Stimulated activated naive CD8-positive, alpha-beta T cell treated with anti-CD3 and anti-CD28 coated beads, Interleukin-15, amount 100 ng/mL, for 72 hours (primary cell): ENCODE measurements around the gene ACKR2.

ENCODE experiments used
- ATAC-seq: fragments of 150-1000 bp; cut with Tn5 transposase; 2 replicates; pipeline ENCODE4 v1.10.0; 2021; ENCODE audit warnings: mild to moderate bottlenecking, moderate library complexity
- DNase-seq, 2 donors: peaks; one replicate each; pipeline ENCODE4 v3.0.0; 2021 to 2022
- H3K27ac Mint-ChIP-seq, 2 donors: one replicate each; pipeline ENCODE4 v1.8.0; 2022; ENCODE audit warnings: mild to moderate bottlenecking in 2 of 2, mixed read lengths in 2 of 2, moderate library complexity in 2 of 2
- H3K27me3 Mint-ChIP-seq: one replicate; pipeline ENCODE4 v1.8.0; 2022; ENCODE audit warnings: mixed read lengths
- H3K4me1 Mint-ChIP-seq: one replicate; pipeline ENCODE4 v1.8.0; 2022; ENCODE audit warnings: mild to moderate bottlenecking, mixed read lengths
- H3K4me3 Mint-ChIP-seq, 2 donors: one replicate each; pipeline ENCODE4 v1.8.0; 2022; ENCODE audit warnings: mild to moderate bottlenecking in 2 of 2, mixed read lengths in 2 of 2, moderate library complexity in 1 of 2
- H3K9me3 Mint-ChIP-seq, 2 donors: one replicate each; pipeline ENCODE4 v1.8.0; 2022; ENCODE audit warnings: mixed read lengths in 2 of 2

ACKR2 gene

GRCh38 chr3:42901073-42901415, 91.8 kb downstream of the ACKR2 start:
- peaks cover 8% of the 10 kb centered on the region for H3K4me1 Mint-ChIP-seq
- ATAC-seq (no peak), DNase-seq (no peak)
- H3K27me3 Mint-ChIP-seq, result peaks cover 16% of the 10 kb centered on the region
- H3K4me3 Mint-ChIP-seq, result no peak overlapping the region
- no peak overlapping the region for H3K27ac Mint-ChIP-seq
- peaks cover 0 to 13% of the 10 kb centered on the region in 2 donors for H3K9me3 Mint-ChIP-seq

- H3K27me3 Mint-ChIP-seq, result peaks cover 28% of the 10 kb centered on the region
- H3K27ac Mint-ChIP-seq, result no peak overlapping the region
- no peak overlapping the region for H3K4me3 Mint-ChIP-seq
- H3K4me1 Mint-ChIP-seq, result peaks cover 19% of the 10 kb centered on the region
- no peak for ATAC-seq
- H3K9me3 Mint-ChIP-seq, result peaks cover 0 to 13% of the 10 kb centered on the region in 2 donors
- no peak for DNase-seq
Measured at GRCh38 chr3:42902257-42902656, 93.0 kb downstream of the ACKR2 start.

DNA sequence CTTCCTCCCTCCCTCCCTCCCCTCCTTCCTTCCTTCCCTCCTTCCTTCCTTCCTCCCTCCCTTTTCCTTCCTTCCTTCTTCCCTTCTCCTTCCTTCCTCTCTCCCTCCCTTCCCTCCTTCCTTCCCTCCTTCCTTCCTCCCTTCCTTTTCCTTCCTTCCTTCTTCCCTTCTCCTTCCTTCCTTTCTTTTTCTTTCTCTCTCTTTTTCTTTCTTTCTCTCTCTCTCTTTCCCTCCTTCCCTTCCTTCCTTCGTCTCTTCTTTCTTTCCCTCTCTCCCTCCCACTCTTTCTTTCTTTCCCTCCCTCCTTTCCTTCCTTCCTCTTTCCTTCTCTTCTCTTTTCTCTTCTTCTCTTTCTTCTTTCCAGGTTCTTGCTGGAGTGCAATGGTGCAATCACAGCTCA, 94.8 kb downstream of the ACKR2 start:
- Mint-ChIP-seq H3K27me3 (peaks cover 29% of the 10 kb centered on the region), H3K4me3 (no peak overlapping the region), H3K27ac (no peak overlapping the region), H3K4me1 (peaks cover 29% of the 10 kb centered on the region), H3K9me3 (peaks cover 0 to 13% of the 10 kb centered on the region in 2 donors)
- no peak for ATAC-seq
- no peak for DNase-seq

DNA sequence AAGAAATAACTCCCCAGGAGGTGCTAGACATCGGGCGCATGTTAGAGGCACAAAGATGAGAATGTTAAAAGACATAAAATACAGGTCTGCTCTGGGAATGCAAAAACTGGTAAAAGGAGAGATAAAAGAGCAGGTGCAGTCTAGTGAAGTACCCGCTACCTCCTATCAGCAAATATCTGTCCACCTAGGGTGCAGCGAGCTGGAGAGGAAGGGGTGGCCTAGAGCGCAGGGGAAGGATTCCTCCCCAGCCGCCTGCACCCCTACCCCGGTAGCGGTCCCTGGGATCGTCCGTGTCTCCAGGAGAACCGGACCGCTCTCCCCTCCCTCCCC, 96.5 kb downstream of the ACKR2 start:
- H3K4me1 Mint-ChIP-seq, result peaks cover 29% of the 10 kb centered on the region
- peaks cover 29% of the 10 kb centered on the region for H3K27me3 Mint-ChIP-seq
- ATAC-seq, result peak; percentile 73
- H3K4me3 Mint-ChIP-seq, result peak overlapping the region; percentile 63 to 74
- H3K27ac Mint-ChIP-seq, result peak overlapping the region; percentile 94 to 95
- H3K9me3 Mint-ChIP-seq, result peaks cover 8 to 17% of the 10 kb centered on the region in 2 donors
- no peak for DNase-seq

DNA sequence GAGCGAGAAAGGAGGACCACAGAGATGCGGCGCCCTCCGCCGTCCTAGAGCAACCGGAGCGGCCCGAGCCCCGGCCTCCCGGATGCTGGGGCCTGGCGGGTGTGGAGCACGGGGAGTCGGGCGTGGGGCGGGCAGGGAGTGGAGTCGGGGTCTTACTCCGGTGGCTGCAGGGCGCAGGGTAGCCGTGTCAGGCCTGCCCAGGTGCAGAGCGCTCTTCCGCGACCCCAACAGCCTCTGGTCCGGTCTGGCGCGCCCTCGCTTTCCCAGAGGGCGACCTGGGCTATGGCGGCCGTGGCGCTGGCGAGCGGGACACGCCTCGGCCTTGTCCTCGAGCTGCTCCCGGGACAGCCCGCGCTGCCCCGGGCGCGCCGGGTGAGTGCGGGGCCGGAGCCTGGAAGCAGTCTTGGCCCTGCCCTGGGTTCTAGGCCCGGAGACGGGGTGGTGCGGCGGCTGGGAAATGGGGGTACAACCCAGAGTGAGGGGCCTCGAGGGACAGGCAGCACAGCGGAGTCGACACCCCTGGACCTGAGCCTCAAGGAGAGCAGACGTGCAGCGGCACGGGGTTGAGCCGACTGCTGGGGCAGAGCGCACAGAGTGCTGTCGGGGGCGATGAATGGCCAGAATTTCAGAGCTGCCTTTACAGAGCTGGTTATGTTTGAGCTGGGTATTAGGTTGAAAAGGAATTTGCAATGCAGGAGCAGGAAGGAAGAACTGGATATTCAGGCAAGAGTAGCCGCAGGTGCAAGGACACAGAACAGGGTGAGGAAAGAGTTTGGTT, 97.0 kb downstream of the ACKR2 start, which contains the start of gene ZNF662:
TSS of gene ZNF662 (plus strand) at position 73 of the 778 bp plus-strand sequence. CDS start 1,973 bp downstream, outside the sequence.
- ATAC-seq, result peak; percentile 88

DNA sequence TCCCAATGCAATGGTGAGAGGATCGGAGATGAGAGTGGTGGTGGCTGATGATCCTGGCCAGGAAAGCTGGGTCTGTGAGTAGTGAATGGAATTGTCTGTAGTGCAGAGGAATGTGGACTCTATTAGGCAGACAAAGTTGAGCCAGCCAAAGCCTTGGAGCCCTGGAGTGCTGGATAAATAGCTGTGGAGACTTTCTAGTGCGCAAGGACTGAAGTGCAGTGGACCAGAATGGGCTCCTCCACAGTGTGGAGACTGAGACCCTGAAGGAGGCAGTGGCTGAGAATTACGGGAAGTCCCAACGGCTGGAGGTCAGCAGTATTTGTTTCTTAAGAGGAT, 97.6 kb downstream of the ACKR2 start:
- ATAC-seq, result no peak
- Mint-ChIP-seq H3K27ac (peak overlapping the region in 1 of 2 donors; percentile 5), H3K9me3 (peaks cover 18 to 23% of the 10 kb centered on the region in 2 donors), H3K27me3 (peaks cover 29% of the 10 kb centered on the region), H3K4me1 (peaks cover 29% of the 10 kb centered on the region), H3K4me3 (peak overlapping the region; percentile 63 to 74)
- DNase-seq, result no peak

More for the DNA sequence above, 97.0 kb downstream of the ACKR2 start, which contains the start of gene ZNF662:
- Mint-ChIP-seq H3K27me3 (peaks cover 29% of the 10 kb centered on the region), H3K27ac (peak within 1 kb of the TSS; percentile 94 to 95), H3K4me3 (peak within 1 kb of the TSS; percentile 63 to 74), H3K4me1 (peaks cover 29% of the 10 kb centered on the region), H3K9me3 (peaks cover 14 to 17% of the 10 kb centered on the region in 2 donors)
- DNase-seq, result peak; percentile 55 to 65

GRCh38 chr3:42908675-42909074, 99.4 kb downstream of the ACKR2 start:
- peaks cover 29% of the 10 kb centered on the region for H3K4me1 Mint-ChIP-seq
- peak overlapping the region in 1 of 2 donors; percentile 9 for H3K27ac Mint-ChIP-seq
- ATAC-seq, result no peak
- H3K9me3 Mint-ChIP-seq, result peaks cover 27 to 30% of the 10 kb centered on the region in 2 donors
- peaks cover 26% of the 10 kb centered on the region for H3K27me3 Mint-ChIP-seq
- H3K4me3 Mint-ChIP-seq, result no peak overlapping the region
- DNase-seq, result no peak

DNA sequence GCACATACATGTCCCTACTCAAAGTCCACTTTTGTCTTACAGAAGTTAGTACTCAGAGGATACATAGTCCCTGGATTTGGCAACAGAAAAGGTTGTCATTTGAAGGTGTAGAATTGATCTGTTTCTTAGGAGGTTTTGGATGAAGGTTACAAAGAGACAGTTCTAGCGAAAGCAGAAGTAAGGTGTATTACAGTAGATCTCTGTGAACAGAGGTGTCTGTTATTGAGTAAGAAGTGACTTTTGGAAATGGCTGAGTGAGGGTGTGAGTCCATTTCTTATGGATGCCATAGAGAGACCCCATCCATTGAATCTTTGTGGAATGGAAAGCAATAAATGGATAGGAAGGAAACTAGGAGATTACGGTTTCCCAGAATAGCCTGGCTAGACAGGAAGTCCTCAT, 102.3 kb downstream of the ACKR2 start:
- peak; percentile 35 for ATAC-seq
- peaks cover 8% of the 10 kb centered on the region for H3K27me3 Mint-ChIP-seq

GRCh38 chr3:42914771-42915515, 105.7 kb downstream of the ACKR2 start:
- DNase-seq, result no peak
- ATAC-seq, result no peak
- no peak overlapping the region for H3K27ac Mint-ChIP-seq
- H3K9me3 Mint-ChIP-seq, result peaks cover 60 to 70% of the 10 kb centered on the region in 2 donors
- H3K4me3 Mint-ChIP-seq, result no peak overlapping the region
- H3K27me3 Mint-ChIP-seq, result no peaks in the 10 kb centered on the region
- no peaks in the 10 kb centered on the region for H3K4me1 Mint-ChIP-seq

More for the DNA sequence above, 102.3 kb downstream of the ACKR2 start:
- H3K9me3 Mint-ChIP-seq, result peaks cover 42 to 55% of the 10 kb centered on the region in 2 donors
- DNase-seq, result no peak
- no peak overlapping the region for H3K27ac Mint-ChIP-seq
- peaks cover 17% of the 10 kb centered on the region for H3K4me1 Mint-ChIP-seq
- no peak overlapping the region for H3K4me3 Mint-ChIP-seq
